Measurements from ENCODE around the gene IRX1.

The IRX1 gene

DNA sequence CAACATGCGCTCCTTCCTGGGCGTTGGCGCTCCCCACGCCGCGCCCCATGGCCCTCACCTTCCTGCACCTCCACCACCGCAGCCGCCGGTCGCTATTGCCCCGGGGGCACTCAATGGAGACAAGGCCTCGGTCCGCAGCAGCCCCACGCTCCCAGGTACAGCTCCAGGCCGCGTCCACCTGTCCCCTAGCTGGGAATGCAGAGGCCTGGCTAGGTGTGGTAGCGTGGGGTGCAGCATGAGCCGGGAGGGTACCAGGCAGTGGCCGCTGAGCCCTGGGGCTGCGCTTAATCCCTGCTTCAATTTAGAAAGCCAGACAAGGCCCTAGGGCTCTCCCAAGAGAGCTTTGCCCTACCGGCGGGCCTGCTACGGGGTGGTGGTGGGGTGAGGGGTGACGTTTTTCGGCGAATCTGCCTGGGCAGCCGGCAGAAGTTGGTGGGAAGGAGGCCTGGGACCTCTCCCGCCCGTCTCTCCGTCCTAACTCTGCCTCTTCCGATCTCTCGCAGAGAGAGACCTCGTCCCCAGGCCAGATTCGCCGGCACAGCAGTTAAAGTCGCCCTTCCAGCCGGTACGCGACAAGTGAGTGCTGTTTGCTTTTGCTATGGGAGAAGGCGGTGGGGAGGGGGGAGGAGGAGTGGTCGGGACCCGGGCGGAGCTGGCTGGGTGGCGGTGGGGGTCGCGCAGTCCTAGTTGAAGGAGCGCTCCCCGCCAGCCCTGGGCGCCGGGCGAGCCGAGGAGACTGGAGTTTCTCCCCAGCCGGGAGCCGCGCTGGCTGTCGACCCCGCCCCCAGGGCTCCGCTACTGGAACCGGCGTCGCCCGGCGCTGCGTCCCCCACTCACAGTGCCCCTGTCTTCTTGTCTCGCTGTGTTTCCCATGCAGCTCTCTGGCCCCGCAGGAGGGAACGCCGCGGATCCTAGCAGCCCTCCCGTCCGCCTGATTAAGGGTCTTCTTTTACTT, 4.8 kb downstream of the IRX1 start:
- DNase-seq = no peak

DNA sequence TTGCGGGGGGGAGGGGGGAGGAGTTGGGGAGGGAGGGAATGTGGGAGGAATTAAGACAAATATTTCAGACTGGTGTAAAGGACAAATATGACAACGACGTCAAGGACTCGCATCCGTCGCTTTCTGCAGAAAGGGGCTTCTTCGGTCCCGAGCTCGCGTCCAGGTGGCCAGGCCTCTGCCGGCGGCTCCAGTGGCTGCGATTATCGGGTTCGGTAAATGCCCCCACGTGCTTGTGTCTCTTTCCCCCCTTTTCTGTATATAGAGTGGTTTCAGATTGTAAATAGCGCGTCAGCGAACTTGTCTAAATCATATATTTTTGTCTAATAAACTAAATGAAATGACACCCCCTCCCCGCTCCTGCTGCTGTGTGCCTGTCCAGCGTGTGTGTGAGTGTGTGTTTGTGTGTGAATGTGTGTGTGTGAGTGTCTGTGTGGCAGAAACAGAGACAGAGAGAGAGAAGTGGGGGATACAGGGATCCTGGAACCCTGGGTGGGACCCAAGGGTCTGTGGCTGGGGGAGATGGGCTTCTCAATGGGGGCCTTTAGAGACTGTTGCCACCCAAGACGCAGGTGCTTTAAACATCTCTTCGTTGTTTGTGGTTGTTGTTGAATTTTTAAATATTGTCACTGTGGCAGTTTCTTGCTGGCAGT, 5.6 kb downstream of the IRX1 start:
- DNase-seq = no peak

DNA sequence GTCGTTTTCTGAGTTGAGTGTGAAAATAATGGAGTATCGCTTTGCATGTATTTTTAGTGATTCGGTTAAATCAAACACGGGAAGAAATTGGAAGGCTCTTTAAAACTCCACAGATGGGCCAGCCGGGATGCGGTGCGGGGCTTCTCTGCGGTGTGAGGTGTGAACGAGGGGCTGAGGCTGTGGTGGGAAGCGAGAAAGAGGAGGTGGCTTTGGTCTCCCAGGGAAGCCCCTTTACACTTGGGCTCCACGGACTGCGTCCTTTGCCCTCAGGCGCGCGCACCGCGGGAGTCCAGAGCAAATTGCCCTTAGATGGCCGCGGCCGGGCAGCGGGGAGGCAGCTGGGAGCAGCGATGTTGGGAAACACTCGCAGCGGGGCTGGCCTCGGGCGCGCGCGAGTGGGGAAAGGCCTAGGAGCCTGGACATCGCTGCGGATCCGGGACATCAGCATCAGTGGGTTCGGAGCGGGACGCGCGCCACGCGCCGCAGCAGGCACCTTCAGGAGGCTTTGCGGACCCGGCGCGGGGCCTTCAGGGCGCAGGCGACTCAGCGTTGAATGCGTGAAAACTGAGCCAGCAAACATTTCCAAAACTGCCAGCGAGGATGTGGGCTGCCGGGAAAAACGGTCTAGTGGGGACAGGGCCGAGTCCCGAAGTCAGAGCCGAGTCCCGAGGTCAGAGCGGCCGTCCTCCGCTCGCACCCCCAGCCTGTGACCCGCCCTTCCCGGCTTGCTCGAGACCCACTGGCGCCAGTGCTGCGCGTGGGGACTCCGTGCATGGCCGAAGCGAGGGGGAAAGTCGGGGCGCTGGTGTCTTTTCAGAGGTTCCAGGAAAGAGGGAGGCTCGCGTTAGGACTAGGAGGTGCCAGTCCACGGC, 6.5 kb downstream of the IRX1 start:
- no peak for DNase-seq

DNA sequence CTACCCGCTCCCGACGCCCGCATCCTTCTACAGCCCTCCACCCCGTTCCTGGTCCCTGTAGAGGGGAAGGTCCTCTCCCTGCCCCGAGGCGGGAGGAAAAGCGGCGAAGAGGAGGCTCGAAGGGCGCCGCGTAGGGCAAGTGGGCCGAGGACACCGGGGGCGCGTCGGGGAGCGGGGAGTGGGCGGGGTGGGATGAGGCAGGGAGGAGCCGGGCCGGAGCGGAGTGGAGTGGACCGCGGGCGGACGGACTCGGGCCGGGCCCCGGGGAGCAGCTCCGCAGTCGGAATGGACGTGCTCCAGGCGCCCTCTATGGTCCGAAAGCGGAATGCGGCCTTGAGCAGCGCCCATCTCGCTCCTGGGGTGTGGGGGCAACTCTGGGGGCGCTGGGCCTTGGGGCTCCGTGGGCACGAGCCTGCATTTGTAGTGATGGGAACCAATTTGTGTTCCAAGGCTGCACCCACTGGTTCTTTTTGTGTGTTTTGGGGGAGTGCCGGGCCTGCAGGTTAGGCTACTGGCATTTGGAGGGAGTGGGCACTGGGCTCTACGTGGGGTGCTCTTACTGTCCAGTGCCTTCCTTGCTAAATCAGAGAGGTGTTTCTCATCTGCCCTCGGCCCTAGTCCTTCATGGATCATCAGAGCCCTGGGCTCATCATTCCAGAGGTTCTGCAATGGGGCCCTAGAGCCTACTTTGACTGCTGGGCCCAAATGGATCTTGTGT, 7.3 kb downstream of the IRX1 start:
- DNase-seq = peak in 21 of 51 donors; percentile 3 to 70 (median 36)

DNA sequence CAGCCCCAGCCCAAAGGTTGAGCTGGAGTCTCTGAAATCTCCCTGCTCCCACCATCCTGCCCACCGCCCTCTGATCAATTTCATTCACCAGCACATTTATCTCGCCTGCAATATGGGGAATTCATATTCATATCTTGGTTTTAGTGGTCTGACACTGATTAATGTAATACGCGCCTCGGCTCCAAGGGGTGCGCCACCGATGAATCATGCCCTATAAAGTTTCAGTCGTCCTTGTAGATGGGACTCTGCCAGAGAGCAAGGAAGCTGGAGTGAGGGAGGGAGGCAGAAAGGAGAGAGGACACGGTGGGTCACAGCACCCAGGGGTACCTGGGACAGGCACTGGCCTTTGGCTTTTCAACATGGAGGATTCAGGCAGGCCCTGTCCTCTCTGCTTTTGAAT, 8.9 kb downstream of the IRX1 start:
- DNase-seq = no peak

DNA sequence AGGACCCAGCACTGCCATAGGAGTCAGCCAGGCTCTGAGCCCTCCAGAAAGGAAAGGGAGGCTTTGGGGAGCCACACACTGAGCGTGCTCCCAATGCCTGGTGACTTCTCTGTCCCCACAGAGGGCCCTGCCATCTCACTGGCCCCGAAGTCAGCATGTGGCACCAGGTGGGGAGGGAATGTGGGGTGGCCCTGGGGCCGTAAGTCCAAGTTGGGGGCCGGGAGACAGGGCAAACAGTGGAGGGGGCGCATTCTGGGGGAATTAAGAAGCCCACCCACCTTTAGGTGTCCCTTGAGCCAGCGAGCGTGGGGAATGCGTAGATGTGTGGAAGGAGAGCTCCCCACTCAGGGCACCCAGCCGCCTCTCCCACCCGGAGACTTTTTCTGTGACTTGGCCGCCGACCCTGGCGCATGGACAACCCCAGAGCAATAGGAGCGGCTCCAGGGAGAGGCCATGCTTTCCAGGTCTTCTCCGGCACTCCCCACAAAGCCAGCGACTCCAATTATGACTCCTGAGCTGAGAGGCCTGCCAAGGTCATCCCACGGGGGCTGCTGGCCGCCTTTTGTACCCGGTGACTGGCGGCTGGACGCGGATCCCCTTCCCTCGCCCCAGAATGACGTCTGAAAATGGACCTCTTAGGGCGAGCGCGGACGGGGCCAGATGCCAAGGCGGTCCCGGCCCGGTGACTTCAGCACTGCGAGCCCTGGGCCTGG, 9.8 kb downstream of the IRX1 start:
- peak in 16 of 51 donors; percentile 15 to 54 (median 30) for DNase-seq

DNA sequence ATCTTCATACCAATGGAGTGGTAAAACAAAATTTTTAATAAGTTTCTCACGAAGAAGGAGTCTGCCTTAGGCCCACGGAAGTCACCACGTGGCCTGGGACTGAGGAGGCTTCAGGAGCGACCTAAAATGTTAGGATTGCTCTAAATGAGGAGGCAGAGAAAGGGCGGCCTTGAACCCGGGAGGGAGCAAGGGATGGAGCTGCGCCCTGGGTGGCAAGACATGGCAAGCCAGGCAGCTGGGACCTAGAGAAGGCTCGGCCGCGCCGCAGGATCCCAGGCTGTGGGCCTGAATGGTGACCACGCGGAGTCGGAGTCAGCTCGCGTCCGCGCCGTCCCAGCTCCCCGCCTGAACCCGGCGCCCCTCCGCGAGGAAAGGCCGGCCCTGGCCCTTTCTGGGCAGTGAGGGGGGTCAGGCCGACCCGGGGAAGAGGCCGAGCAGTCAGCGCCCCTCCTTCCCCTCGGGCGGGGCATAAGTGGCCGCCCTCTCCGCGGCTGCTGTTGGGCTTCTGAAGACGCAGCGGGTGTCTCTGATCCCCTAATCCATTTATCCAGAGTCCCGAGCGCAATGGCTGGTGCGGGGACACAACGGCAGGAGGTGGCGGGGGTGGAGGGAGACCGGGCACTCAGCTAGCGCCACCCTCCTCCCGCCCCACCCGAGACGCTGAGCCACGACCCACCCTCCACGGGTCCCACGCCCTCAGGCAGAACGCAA, 10.6 kb downstream of the IRX1 start:
- DNase-seq = no peak

DNA sequence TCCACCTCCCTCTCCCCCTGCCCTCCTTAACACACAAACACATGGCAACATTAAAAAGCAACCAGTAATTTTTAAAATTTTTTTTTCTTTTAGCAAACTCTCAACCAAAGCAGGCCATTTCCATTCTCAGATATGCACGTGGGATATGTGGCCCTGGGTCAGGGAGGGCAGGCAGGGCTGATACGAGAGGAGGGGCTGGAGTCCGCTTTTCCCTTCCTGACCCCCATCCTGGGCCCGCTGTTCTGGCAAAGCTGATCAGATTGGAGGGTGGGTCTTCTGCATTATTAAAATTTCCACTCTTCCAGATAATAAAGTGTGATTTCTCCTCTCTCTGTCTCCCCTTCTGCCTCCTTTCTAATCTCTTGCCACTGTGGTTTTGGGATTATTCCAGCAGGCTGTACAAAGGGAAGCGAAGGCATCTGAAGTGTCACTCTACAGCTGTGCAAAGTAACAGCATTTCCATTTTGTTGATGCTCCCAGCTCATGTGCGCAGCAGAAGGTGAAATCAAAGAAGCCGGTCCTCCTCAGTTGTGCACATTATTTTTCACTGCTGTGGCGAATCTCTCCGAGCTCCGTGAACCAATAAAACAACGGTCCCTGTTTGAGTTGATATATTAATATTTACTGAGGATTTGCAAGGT, 12.0 kb downstream of the IRX1 start:
- DNase-seq = no peak

DNA sequence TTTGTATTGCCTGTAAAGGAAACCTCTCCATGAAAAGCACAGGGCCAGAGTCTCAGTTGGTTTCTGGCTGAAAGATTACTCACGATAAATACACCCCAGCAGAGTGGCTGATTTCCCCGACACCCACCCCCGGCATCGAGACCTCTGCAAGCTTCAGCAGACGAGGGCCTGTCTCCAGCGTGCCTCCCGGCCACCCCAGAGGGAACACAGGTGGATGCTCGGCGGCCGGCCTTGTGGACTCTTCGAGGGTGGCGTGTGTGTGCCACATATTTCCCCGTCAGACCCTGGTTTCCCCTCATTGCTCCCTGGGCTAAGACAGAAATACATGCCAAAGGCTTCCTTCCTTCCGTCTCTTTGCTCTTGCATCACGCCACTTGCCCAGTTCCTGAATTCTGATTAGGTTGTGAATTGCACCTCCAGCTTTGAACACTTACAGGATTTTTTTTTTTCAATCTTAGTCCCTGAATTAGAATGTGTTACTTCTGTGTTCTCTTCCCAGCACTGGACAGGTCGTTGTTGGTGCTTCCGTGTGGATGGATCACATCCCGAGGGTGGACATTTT, 13.6 kb downstream of the IRX1 start:
- no peak for DNase-seq

DNA sequence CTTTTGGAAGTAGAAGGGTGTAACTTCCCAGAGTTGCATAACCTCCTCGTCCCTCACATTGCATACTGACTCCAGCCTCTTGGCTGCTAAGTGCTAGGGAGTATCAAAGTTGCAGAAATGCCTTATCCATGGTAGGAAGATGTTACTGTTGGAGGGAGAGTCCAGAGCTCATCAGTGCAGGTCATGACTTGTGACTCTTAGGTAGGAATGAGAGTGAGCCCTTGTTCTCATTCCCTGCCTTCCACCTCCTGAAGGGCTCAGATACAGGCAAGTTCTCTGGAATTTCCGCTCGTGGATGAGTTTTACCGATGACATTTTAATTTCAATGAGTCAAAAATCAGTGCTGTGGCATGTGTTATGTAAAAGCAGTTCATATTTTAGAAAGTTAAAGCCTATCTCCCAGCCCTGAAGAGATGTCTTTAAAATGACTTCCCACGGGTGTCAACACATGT, 17.0 kb downstream of the IRX1 start:
- no peak for DNase-seq

DNA sequence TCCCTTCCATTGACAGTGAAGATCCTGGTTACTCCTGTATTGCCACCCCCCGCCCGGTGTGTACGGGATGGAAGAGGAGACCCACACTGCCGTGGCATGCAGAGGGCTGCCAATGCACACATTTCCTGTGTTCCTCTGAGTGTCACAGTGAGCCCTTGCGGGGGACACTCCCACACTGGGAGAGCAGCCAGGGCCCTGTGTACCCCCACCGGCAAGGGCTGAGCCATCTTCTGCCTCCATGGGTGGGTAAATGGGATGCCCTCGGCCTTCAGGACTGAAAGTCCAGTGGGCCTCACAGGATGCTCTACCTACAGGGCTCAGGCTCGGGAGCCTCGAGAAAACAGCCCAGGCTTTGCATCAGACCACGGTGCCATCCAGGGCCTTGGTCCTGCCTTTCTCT, 18.1 kb downstream of the IRX1 start:
- DNase-seq = no peak

DNA sequence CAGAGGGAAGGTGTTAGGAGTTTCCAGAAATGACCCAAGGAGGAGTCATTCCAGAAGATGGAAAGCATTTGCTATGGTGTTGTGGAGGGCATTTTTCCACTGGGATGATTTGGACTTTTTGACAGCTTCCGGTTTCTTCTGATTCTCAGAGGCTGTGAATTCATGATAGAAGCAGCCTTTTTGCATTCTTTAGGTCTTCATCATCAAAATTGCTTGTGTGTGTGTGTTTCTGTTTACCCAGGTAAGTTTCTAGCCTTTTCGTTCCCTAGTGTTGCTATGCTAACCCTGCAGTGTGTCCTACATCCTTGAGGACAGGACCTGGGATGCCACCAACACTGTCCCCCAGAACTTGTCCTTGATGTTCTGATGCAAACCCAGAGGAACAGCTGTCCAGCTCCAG, 19.6 kb downstream of the IRX1 start:
- DNase-seq = no peak

DNA sequence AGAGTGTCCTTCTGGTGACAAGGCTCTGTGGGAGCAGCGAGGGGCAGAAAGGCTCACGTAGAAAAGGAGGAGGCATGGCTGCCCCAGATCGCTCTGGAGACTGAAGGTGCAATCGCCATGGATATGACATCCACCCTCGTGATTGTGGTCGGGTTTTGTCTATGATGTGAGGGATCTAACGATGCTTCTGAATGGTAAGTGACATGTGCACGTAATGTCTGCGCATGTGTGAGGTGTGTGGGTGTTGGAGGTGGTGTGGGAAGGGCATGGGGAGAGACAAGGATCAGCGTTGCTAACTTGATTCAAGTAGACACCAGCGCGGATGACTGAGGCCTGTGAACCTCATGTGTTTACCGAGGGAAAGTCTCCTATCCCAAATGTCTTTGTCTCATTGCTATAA, 20.2 kb downstream of the IRX1 start:
- DNase-seq = no peak

DNA sequence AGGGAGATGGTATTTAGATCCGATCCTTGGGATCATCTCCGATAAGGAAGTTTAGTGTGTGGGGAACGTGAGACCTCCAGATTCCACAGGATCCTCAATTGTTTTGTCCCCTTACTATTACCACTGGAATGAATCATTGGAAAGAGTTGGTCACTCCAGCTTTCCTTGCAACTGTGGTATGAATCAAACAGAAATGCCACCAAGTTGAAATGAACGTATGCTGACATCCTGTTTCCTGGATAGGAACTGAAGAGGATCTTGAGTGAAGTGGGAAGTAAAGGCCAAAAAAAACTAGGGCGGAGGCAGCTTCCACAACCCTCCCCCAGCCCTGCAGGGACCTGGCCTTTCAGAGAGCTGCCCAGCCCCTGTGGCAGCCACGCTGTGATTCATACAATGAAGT, 23.9 kb downstream of the IRX1 start:
- DNase-seq = no peak

DNA sequence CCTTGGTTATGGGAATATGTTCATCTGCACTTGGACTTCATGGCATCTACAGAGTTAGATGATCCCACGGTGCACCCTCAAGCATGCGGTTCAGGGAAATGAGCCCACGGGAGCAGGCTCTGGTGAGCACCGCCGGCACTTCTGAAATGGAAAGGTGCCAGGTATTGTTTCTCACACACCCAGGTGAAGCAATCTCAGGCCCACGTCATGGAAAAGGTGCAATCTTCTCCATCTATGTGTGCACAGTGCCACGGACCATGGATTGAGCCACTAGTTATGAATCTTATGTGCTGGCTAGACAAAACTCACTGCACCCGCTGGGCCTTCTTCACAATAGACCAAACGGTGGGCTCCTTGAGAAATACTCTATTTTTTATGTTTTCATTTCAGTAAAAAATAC, 27.3 kb downstream of the IRX1 start:
- DNase-seq = no peak

DNA sequence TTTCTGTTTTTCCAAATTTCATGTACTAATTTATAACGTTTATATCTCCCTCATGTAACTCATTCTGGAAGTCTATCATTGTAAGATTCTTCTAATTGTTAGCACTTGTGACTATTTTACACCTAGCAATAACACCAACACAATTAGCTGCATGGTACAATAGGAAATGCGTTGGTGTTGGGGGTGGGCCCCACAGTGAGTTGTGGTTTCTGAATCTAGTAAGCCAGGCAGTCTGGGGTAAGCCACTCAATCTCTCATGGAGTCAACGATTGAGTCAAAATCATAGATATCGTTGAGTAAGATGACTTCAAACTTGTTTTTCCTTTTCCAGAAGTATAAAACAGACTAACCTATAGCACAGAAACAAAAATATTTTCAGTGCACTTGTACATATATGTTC, 30.0 kb downstream of the IRX1 start:
- no peak for DNase-seq

DNA sequence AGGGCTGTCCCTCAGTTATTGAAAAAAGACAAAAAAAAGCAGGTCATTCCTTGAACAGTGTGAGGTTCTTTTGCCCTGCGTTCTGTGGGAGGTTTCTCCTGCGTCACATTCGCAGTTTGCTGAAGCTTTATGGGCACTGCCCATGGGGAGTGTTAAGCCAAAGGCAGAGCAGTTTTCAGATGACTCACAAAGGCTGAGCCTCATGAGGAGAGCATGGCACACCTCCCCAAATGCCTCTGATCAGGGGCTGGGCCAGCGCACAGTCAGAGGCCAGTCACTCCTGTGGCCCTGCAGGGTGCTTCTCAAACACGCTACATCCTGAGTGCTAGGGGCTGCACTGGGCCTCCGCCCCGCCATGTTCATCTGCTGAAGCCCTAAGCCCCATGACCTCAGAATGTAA, 38.4 kb downstream of the IRX1 start:
- DNase-seq = no peak

DNA sequence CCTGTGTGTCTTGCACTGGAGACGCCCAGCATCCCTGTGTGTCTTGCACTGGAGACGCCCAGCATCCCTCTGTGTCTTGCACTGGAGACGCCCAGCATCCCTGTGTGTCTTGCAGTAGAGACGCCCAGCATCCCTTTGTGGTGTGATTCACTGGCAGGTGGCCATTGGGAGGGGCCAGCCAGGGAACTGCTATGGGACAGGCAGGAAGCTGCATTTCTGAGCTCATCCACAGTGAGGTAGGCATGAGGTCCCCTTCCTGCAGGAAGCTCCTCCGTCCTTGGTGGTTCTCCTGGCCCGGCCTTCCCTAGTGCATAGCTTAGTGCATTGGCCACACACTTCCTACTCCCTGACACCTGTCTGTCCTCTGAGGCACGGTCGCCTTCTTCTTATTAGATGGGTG, 43.5 kb downstream of the IRX1 start:
- DNase-seq = no peak

DNA sequence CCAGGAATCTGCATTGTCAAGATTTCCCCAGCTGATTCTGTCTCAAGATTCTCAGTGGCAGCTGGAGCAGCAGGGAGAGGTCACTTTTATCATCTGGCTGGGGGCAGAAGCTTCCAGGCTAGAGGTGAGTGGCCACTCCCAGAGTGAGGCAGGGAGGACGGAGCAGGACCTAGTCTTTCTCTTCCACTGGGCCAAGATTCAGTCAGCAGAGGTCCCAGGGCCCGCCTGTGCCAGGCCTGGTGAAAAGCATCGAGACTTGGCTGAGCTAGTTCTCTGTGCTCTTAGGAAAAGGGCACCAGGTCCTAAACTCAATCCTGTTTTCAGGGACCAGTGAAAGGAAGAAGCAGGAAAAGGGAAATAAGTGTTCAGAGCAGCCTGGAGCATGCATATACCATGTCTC, 46.6 kb downstream of the IRX1 start:
- no peak for DNase-seq
